K562 (cell line): ENCODE measurements around the gene TMEM170A. TPM values are rescaled to one million over a fixed set of nuclear protein-coding genes. Genes with fewer than 3 reads are reported as not detected.

Experiments used
- ATAC-seq: fragments of 200-7000 bp; cut with Tn5 transposase; 3 replicates; pipeline ENCODE4 v1.9.1; 2020; ENCODE audit warnings: moderate library complexity
- BruUV-seq: library from RNA; stranded (reverse); fragments of 400-500 nt; replicated peaks from 2 replicates; lab custom pipeline; 2021; lab: Mats Ljungman, UMichigan
- CTCF ChIA-PET: fragments of 300-600 bp; formaldehyde crosslinking; extraction: SDS; loops from one replicate; lab custom pipeline; 2021; ENCODE audit warnings: low intra/inter-chr PET ratio; lab: Yijun Ruan, JAX
- POLR2A ChIA-PET: fragments of 300-600, 350-650 bp; sonication (Branson Sonifier 250); formaldehyde crosslinking; extraction: SDS; loops from one replicate; lab custom pipeline; 2021; ENCODE audit warnings: antibody characterized with exemption, inconsistent platforms; lab: Yijun Ruan, JAX
- DNase-seq, 4 experiments: peaks; one replicate each; pipeline versions ENCODE4 v3.0.0 to v3.0.0-alpha.2; 2011 to 2018; ENCODE audit warnings: low spot score in 3 of 4, mixed read lengths in 3 of 4; ENCODE audit errors: extremely low read depth in 1 of 4
- FAIRE-seq: peaks from 2 replicates; lab custom pipeline; 2011; peaks lifted over from hg19 to GRCh38; lab: Jason Lieb, UNC
- H2AFZ ChIP-seq: 2 replicates; pipeline ENCODE4 v1.6.0; 2011; ENCODE audit warnings: low read depth, low read length, control low read depth, inconsistent platforms
- H3K27ac ChIP-seq: fragments of 200-600 bp; 3 replicates; pipeline ENCODE4 v1.8.0; 2011; ENCODE audit warnings: low read depth, mild to moderate bottlenecking, control low read depth, inconsistent platforms, low read length, moderate library complexity, mixed read lengths; ENCODE audit errors: extremely low read depth
- H3K27me3 ChIP-seq, 2 experiments: fragments of 300-600 bp in 1 of 2; 2 replicates in 1 of 2; 3 replicates in 1 of 2; pipeline versions ENCODE4 v1.6.0 to v1.8.0; 2011; ENCODE audit warnings: inconsistent platforms in 2 of 2, low read length in 2 of 2, mild to moderate bottlenecking in 1 of 2, mixed read lengths in 1 of 2, moderate library complexity in 1 of 2; ENCODE audit not compliant: control insufficient read depth in 2 of 2, insufficient read depth in 2 of 2
- H3K36me3 ChIP-seq: fragments of 300-600 bp; 3 replicates; pipeline ENCODE4 v1.8.0; 2011; ENCODE audit warnings: mild to moderate bottlenecking, low read length, inconsistent platforms; ENCODE audit not compliant: control insufficient read depth, insufficient read depth
- H3K4me1 ChIP-seq, 2 experiments: fragments of 200-600 bp in 1 of 2; replicated peaks in 1 of 2; 2 replicates in 1 of 2; 3 replicates in 1 of 2; pipeline versions ENCODE4 v1.5.1 to v1.8.0; 2011; ENCODE audit warnings: inconsistent platforms in 2 of 2, low read length in 2 of 2, mild to moderate bottlenecking in 1 of 2, mixed read lengths in 1 of 2, moderate library complexity in 1 of 2; ENCODE audit not compliant: control insufficient read depth in 2 of 2, insufficient read depth in 2 of 2
- H3K4me2 ChIP-seq: 2 replicates; pipeline ENCODE4 v1.6.1; 2011; ENCODE audit warnings: low read length, control low read depth, inconsistent platforms, mixed read lengths; ENCODE audit not compliant: insufficient read depth
- H3K4me3 ChIP-seq: fragments of 200-600 bp; sonication (generic), shearing (Covaris generic); 2 replicates; pipeline ENCODE4 v1.5.1; 2016; ENCODE audit warnings: control low read depth, inconsistent platforms
- H3K79me2 ChIP-seq: fragments of 200-600 bp; 3 replicates; pipeline ENCODE4 v1.8.0; 2011; ENCODE audit warnings: low read length, inconsistent platforms; ENCODE audit not compliant: control insufficient read depth, insufficient read depth
- H3K9ac ChIP-seq, 2 experiments: 2 replicates each; pipeline versions ENCODE4 v1.6.0 to v1.6.1; 2011; ENCODE audit warnings: low read depth in 2 of 2, low read length in 2 of 2, control low read depth in 1 of 2, inconsistent platforms in 1 of 2, mild to moderate bottlenecking in 1 of 2, mixed read lengths in 1 of 2; ENCODE audit not compliant: insufficient read depth in 1 of 2
- H3K9me1 ChIP-seq: one replicate; pipeline ENCODE4 v1.6.0; 2011; ENCODE audit warnings: inconsistent platforms, mild to moderate bottlenecking, low read length, moderate library complexity; ENCODE audit not compliant: control insufficient read depth, insufficient read depth
- H3K9me3 ChIP-seq: replicated peaks from 2 replicates; pipeline ENCODE4 v1.5.1; 2011; ENCODE audit warnings: low read depth, low read length, inconsistent platforms; ENCODE audit not compliant: control insufficient read depth, insufficient read depth
- H4K20me1 ChIP-seq: replicated peaks from 2 replicates; pipeline ENCODE4 v1.6.1; 2011; ENCODE audit warnings: low read length, inconsistent platforms, mixed read lengths; ENCODE audit not compliant: control insufficient read depth, insufficient read depth
- BRF2 ChIP-seq: IDR thresholded peaks from 3 replicates; pipeline ENCODE4 v1.6.1; 2011; ENCODE audit warnings: borderline replicate concordance, mild to moderate bottlenecking; ENCODE audit not compliant: insufficient read length, insufficient read depth
- ELF1 ChIP-seq: fragments of 200-800 bp; sonication (Bioruptor generic); IDR thresholded peaks from 2 replicates; pipeline ENCODE4 v1.6.1; 2016; ENCODE audit warnings: missing genetic modification characterization, missing compliant biosample characterization
- RFX5 ChIP-seq: IDR thresholded peaks from 2 replicates; pipeline ENCODE4 v1.6.1; 2011; ENCODE audit warnings: low read depth, mild to moderate bottlenecking, improper control_type of control experiment, low read length
- ZNF584 ChIP-seq: fragments of 200-800 bp; sonication (Bioruptor generic); IDR thresholded peaks from 2 replicates; pipeline ENCODE4 v1.6.1; 2016; ENCODE audit warnings: low read depth, mild to moderate bottlenecking, missing genetic modification characterization, missing compliant biosample characterization
- WGBS: fragments of 100-300 bp; shearing (Covaris generic); methylation state at CpG from one replicate; pipeline ENCODE4 v1.1.6; 2016; ENCODE audit warnings: low coverage, mixed read lengths; ENCODE audit not compliant: insufficient coverage; ENCODE audit errors: missing lambda C conversion rate; 5-methylcytosine and 5-hydroxymethylcytosine counted together
- in situ Hi-C: fragments of 300-500 bp; cut with MboI; formaldehyde crosslinking; loops from 4 replicates; pipeline ENCODE4 v1.15.0; 2018; ENCODE audit warnings: inconsistent platforms, mixed read lengths
- intact Hi-C: fragments of 100-400 bp; cut with micrococcal nuclease; formaldehyde crosslinking; loops from 2 replicates; pipeline ENCODE4 v1.14.2; 2022
- polyA plus RNA-seq, 8 experiments: library from polyadenylated mRNA; depleted of rRNA in 4 of 8; stranded (reverse) in 5 of 8; unstranded in 3 of 8; fragments of >200 nt; fragmentation: Nextera tagmentation in 2 of 8; fragmentation: Illumina TruSeq in 1 of 8; extraction: Ambion mirVana in 2 of 8; extraction: Trizol in 1 of 8; gene quantifications; 2 replicates each; pipeline versions ENCODE4 v1.2.1 to v1.2.3, GENCODE V29; 2011 to 2014; ENCODE audit warnings: inconsistent platforms in 1 of 8, missing spikeins in 1 of 8
- total RNA-seq, 7 experiments: library from RNA; depleted of rRNA in 6 of 7; stranded (reverse); fragments of >200 nt in 6 of 7; fragmentation: Illumina TruSeq in 2 of 7; extraction: Trizol in 2 of 7; gene quantifications; 2 replicates each; pipeline versions ENCODE4 v1.2.1 to v1.2.3, GENCODE V29; 2011 to 2021; ENCODE audit warnings: low replicate concordance in 1 of 7

TMEM170A gene
- total and polyA plus RNA-seq, 9 of the 15 experiments (the other 6 are each of a cell fraction or from before 2014, with no cell fraction given), result 6.1 to 30.2 (median 15.0) TPM

DNA sequence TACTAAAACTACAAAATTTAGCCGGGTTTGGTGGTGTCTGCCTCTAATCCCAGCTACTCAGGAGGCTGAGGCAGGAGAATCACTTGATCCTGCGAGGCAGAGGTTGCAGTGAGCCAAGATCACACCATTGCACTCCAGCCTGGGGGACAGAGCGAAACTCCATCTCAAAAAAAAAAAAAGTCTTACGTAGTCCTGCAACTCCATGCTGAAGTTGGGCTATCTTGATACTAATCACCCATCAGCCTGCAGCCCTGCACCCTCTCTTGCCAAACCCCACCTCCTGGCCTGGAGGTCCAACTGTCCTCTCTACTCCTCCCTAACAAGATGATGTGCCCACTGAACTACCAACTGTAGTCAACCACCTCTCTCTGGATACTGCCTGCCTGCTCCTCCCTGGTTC is 4.8 kb downstream of the TMEM170A start (continued):
- TF ChIP-seq BRF2 (no peak), RFX5 (no peak)

DNA sequence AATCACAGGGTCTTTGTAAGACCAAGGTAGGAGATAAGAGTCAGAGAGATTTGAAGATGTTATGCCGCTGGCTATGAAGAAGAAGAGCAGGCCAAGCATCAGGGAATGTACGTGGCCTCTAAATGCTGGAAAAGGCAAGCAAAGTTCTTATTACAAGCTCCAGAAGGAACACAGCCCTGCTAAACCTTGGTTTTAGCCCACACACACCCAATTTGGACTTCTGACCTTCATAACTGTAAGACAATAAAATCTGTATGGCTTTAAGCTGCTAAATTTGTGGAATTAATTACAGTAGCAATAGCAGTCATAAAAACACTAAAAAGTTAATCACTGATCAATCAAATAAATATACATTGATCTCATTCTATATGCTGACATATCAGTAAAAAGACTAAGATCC is 6.0 kb downstream of the TMEM170A start:
- ATAC-seq (no peak), DNase-seq (no peak), FAIRE-seq (no peak)
- ChIA-PET POLR2A (interaction anchor here (1.2 kb wide), 1 partner anchor 10 kb away, joined by 3 read pairs; no protein-coding TSS in a partner anchor), CTCF (no interaction called here)
- Histone ChIP-seq H3K4me2 (no peak overlapping the region), H2AFZ (no peak overlapping the region), H3K36me3 (peaks cover 11% of the 10 kb centered on the region; the same call in 2 of the 3 replicates), H3K4me3 (no peak overlapping the region), H3K9me1 (no peaks in the 10 kb centered on the region), H3K27me3 (no peaks in the 10 kb centered on the region), H3K9ac (no peak overlapping the region), H3K4me1 (peaks cover under 1 to 8% of the 10 kb centered on the region in 2 experiments; a peak in 4 of 5 replicates), H3K9me3 (no peaks in the 10 kb centered on the region), H3K27ac (no peak overlapping the region), H3K79me2 (peaks cover 71% of the 10 kb centered on the region), H4K20me1 (peaks cover 3% of the 10 kb centered on the region)
- in situ Hi-C loops, result no loop called here
- WGBS, result 69% methylated on average over 2 of the region's 2 CpGs
- no peak for TF ChIP-seq ELF1 (tag)
- no peak for TF ChIP-seq ZNF584 (CRISPR knock-in tag)
- no TSS peak for BruUV-seq
- intact Hi-C loops, result no loop called here
